ENCODE measurements around the gene PRAC1. TPM values are rescaled to one million over a fixed set of nuclear protein-coding genes. Genes with fewer than 3 reads are reported as not detected.
A peak's percentile ranks its signal among the peaks of the same experiment; 100 is the strongest.

Gene PRAC1
- total RNA-seq, 1 donor from 2014 or later: not detected

DNA sequence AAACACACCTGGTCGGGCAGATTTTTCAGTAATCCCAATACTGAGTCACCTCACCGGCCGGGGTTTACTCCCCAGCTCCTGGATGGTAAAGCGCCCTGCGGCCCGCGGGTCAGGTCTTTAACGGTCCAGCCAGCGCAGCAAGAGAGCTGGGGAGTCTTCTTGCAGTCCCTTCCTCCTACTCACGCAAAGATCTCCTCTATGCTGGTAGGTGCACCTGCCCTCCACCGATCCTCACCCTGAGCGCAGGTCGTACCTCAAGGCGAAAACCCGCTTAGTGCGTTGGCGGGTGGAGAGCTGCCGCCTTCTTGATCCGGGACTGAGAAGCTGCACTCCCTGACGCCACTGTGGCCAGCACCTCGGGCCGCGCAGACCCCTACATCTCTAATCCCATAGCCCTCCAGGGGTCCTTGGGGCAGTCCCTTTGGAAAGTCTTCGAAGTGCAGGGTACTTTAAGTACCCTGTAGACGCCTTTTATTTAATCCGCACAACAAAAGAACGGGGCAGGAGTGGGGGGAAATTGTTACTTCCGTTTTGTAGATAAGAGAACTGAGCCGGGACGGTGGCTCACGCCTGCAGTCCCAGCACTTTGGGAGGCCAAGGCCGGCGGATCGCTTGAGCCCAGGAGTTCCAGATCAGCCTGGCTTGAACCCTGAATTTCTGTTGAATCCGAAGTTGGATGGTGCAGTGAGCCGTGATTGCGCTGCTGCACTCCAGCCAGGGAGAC lies 16.6 kb upstream of the PRAC1 start:
- Histone ChIP-seq H3K27me3 (ENCODE audit: control insufficient read depth, insufficient read depth, low read length) (peaks cover 72% of the 10 kb centered on the region), H3K4me3 (ENCODE audit: low read depth, low read length) (no peak overlapping the region), H3K36me3 (ENCODE audit: control insufficient read depth, insufficient read depth, low read length) (no peaks in the 10 kb centered on the region)
- TF ChIP-seq, protein P1, sequence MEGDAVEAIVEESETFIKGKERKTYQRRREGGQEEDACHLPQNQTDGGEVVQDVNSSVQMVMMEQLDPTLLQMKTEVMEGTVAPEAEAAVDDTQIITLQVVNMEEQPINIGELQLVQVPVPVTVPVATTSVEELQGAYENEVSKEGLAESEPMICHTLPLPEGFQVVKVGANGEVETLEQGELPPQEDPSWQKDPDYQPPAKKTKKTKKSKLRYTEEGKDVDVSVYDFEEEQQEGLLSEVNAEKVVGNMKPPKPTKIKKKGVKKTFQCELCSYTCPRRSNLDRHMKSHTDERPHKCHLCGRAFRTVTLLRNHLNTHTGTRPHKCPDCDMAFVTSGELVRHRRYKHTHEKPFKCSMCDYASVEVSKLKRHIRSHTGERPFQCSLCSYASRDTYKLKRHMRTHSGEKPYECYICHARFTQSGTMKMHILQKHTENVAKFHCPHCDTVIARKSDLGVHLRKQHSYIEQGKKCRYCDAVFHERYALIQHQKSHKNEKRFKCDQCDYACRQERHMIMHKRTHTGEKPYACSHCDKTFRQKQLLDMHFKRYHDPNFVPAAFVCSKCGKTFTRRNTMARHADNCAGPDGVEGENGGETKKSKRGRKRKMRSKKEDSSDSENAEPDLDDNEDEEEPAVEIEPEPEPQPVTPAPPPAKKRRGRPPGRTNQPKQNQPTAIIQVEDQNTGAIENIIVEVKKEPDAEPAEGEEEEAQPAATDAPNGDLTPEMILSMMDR (IDR thresholded peaks at IDR 0.05; ENCODE audit: insufficient read depth, low read length, severe bottlenecking): no peak
- DNase-seq (ENCODE audit: low read depth) (peak; percentile 13), FAIRE-seq (no peak)

DNA sequence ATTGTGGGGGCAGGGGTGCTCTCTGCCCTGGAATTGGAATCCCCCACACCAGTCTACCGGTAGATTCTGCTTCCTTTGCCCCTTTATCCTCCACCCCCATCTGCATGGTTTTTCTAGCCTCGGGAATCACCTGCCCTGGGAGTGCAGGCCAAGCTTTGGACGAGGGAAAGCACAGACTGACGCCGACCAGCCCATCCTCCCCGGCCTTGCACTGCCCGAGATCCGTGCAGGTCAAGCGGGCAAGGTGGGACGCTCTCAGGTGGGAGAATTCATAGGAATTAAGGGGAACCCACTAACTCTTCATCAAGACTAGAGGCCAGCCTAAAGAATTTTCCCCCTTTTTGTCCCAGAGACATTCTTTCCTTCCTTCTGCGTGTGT lies 16.1 kb upstream of the PRAC1 start:
- Histone ChIP-seq H3K4me3 (ENCODE audit: low read depth, low read length) (no peak overlapping the region), H3K36me3 (ENCODE audit: control insufficient read depth, insufficient read depth, low read length) (no peaks in the 10 kb centered on the region), H3K27me3 (ENCODE audit: control insufficient read depth, insufficient read depth, low read length) (peaks cover 71% of the 10 kb centered on the region)
- FAIRE-seq: no peak
- TF ChIP-seq, protein P1 (IDR thresholded peaks at IDR 0.05; ENCODE audit: insufficient read depth, low read length, severe bottlenecking): no peak
- DNase-seq (ENCODE audit: low read depth): no peak

DNA sequence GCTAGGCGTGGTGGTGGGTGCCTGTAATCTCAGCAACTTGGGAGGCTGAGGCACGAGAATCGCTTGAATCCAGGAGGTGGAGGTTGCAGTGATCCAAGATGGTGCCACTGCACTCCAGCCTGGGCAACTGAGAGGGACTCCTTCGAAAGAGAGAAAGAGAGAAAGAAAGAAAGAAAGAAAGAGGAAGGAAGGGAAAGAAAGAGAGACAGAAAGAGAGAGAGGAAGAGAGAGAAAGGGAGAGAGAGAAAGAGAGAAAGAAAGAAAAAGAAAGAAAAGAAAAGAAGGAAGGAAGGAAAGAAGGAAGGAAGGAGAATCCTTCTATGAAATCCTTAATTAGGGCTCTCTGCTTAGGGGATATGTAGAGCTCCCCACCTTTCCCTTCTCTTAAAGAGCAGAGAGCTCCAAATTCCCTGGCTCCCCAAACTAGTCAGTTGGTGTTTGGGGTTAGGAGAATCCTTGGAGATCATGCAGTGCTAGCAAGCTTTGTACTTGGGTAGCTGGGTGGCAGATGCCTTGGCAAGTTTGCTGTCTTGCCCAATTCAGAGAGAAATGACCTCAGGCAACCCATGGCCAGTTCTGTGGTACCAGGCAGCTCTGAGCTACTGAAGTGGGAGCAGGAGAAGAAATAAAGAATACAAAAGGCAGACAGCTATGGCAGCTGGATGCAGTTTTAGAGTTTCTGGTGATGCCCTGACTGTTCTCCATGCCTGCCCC lies 15.2 kb upstream of the PRAC1 start:
- no peak for FAIRE-seq

DNA sequence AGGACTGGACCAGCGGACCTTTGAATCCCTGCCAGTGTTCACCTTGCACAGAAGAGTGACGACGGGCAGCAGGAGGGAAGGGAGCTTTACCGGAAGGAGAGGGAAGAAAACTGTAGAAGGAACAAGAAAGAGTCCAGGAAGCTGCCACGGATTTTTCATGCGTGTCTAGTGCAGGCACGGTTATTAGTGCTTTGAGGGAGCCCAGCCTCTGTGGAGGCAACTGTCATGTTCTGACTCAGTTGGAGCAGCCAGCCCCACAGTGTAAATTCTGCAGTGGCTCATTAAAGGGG lies 12.7 kb upstream of the PRAC1 start:
- no peak overlapping the region for H3K4me3 ChIP-seq (ENCODE audit: low read depth, low read length)
- H3K27me3 ChIP-seq (ENCODE audit: control insufficient read depth, insufficient read depth, low read length): peaks cover 75% of the 10 kb centered on the region
- FAIRE-seq (no peak), DNase-seq (ENCODE audit: low read depth) (no peak)
- TF ChIP-seq, protein P1 (IDR thresholded peaks at IDR 0.05; ENCODE audit: insufficient read depth, low read length, severe bottlenecking): no peak
- H3K36me3 ChIP-seq (ENCODE audit: control insufficient read depth, insufficient read depth, low read length): no peaks in the 10 kb centered on the region

More for the DNA sequence above, 15.2 kb upstream of the PRAC1 start:
- Histone ChIP-seq H3K4me3 (ENCODE audit: low read depth, low read length) (no peak overlapping the region), H3K27me3 (ENCODE audit: control insufficient read depth, insufficient read depth, low read length) (peaks cover 73% of the 10 kb centered on the region), H3K36me3 (ENCODE audit: control insufficient read depth, insufficient read depth, low read length) (no peaks in the 10 kb centered on the region)
- TF ChIP-seq, protein P1 (IDR thresholded peaks at IDR 0.05; ENCODE audit: insufficient read depth, low read length, severe bottlenecking): no peak
- no peak for DNase-seq (ENCODE audit: low read depth)

DNA sequence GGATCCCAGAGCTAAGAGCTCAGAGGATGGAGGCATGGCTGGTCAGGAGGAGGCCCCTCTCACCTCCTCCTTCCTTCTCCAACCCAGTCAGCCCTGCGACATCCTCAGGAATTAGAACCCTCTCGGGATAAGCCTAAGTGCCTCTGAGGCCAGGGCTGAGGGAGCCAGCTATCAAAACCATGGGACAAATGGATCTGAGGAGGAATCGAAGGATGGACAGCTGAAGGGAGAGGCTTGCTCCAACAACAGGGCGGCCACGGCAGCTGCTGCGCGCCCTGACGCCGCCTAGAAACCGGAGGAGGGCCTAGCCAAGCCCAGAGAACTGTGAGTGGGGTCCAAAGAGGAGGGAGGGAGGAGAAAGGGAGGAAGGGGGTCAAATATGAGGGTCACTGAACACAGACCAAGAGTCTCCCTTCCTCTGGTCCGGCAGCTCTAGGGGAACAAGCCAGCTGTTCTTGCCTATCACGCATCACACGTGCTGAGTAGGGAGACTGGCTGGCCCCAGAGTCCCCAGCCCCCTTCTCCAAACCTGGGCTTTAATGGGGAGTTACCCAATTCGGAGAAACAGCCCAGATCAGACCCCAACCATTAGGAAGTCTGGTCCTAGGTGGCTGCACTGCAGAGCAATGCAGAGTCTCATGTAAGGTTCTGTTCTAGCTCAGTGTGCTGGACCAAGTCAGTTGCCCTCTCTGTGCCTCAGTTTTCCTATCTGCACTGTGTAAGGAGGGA lies 12.2 kb upstream of the PRAC1 start:
- H3K4me3 ChIP-seq (ENCODE audit: low read depth, low read length): no peak overlapping the region
- FAIRE-seq (no peak), DNase-seq (ENCODE audit: low read depth) (no peak)
- TF ChIP-seq, protein P1 (IDR thresholded peaks at IDR 0.05; ENCODE audit: insufficient read depth, low read length, severe bottlenecking): no peak
- H3K36me3 ChIP-seq (ENCODE audit: control insufficient read depth, insufficient read depth, low read length): no peaks in the 10 kb centered on the region
- peaks cover 77% of the 10 kb centered on the region for H3K27me3 ChIP-seq (ENCODE audit: control insufficient read depth, insufficient read depth, low read length)

Data from bronchial epithelial cell (primary cell).